GM13977 (cell line): ENCODE results near the gene SPATA20.

Experiments used
- DNase-seq: peaks from one replicate; pipeline ENCODE4 v3.0.0; 2012; ENCODE audit warnings: low spot score
- CTCF ChIP-seq: IDR thresholded peaks from 2 replicates; pipeline ENCODE4 v1.5.1; 2012; ENCODE audit warnings: mild to moderate bottlenecking, control low read depth; ENCODE audit not compliant: insufficient read depth; ENCODE audit errors: extremely low read depth, missing control alignments
- in situ Hi-C: fragments of 300-500 bp; cut with MboI; formaldehyde crosslinking; loops from one replicate; pipeline ENCODE4 v1.12.0; 2022; ENCODE audit warnings: low sequenced_read_pairs, low pct_unique_long_range_greater_than_20kb, mixed read lengths, inconsistent platforms; ENCODE audit not compliant: unreplicated experiment

The SPATA20 gene

GRCh38 chr17:50558091-50558490 is 11.1 kb downstream of the SPATA20 start:
- in situ Hi-C loops: no loop called here
- DNase-seq: no peak
- no peak for TF ChIP-seq CTCF

- in situ Hi-C loops: no loop called here
- TF ChIP-seq CTCF: no peak
- no peak for DNase-seq
Measured at GRCh38 chr17:50558581-50558940, 11.6 kb downstream of the SPATA20 start.

- in situ Hi-C loops: no loop called here
- no peak for TF ChIP-seq CTCF
- no peak for DNase-seq
Measured at GRCh38 chr17:50558941-50559614, 12.1 kb downstream of the SPATA20 start.

- TF ChIP-seq CTCF: no peak
- in situ Hi-C loops: no loop called here
- peak; percentile 76 for DNase-seq
Measured at GRCh38 chr17:50559674-50560184, 12.8 kb downstream of the SPATA20 start.

- TF ChIP-seq CTCF: no peak
- in situ Hi-C loops: no loop called here
- peak; percentile 98 for DNase-seq
Measured at GRCh38 chr17:50560185-50560824, 13.3 kb downstream of the SPATA20 start, which contains the start of gene CACNA1G. CACNA1G (plus strand) TSS chr17:50560715; CDS start chr17:50561460, 745 bp downstream.

- in situ Hi-C loops: no loop called here
- TF ChIP-seq CTCF: no peak
- DNase-seq: peak; percentile 74
Measured at GRCh38 chr17:50560931-50561745, 14.2 kb downstream of the SPATA20 start.
